HEK293 (cell line): ENCODE results near the gene DEFB128.

Experiments used
- CTCF ChIA-PET: fragments of 350-600 bp; formaldehyde crosslinking; extraction: SDS; loops from one replicate; lab custom pipeline; 2021; ENCODE audit warnings: antibody characterized with exemption; lab: Yijun Ruan, JAX
- POLR2A ChIA-PET: fragments of 300-600 bp; formaldehyde crosslinking; extraction: SDS; loops from one replicate; lab custom pipeline; 2020; ENCODE audit warnings: antibody characterized with exemption, inconsistent platforms; lab: Yijun Ruan, JAX
- H3K27ac ChIP-seq: fragments of 200-500 bp; sonication (Bioruptor generic); 2 replicates; pipeline ENCODE4 v1.5.1; 2014; ENCODE audit warnings: low read depth, low read length, control low read depth, inconsistent platforms; ENCODE audit errors: extremely low read depth
- H3K36me3 ChIP-seq, 2 experiments: fragments of 200-500 bp in 1 of 2; sonication (Bioruptor generic) in 1 of 2; 1 replicate in 1 of 2; 2 replicates in 1 of 2; pipeline ENCODE4 v1.5.1; 2014 to 2017; ENCODE audit warnings: inconsistent platforms in 2 of 2, low read length in 2 of 2; ENCODE audit not compliant: control insufficient read depth in 2 of 2, insufficient read depth in 1 of 2
- H3K4me1 ChIP-seq: fragments of 200-500 bp; sonication (Bioruptor generic); 2 replicates; pipeline ENCODE4 v1.5.1; 2014; ENCODE audit warnings: mild to moderate bottlenecking, low read length, inconsistent platforms; ENCODE audit not compliant: control insufficient read depth, insufficient read depth
- H3K4me3 ChIP-seq: 2 replicates; pipeline ENCODE4 v1.5.1; 2011; ENCODE audit warnings: low read depth, mild to moderate bottlenecking, control low read depth, low read length, moderate library complexity
- H3K9me3 ChIP-seq: fragments of 200-500 bp; sonication (Bioruptor generic); 2 replicates; pipeline ENCODE4 v1.5.1; 2014; ENCODE audit warnings: low read depth, low read length, inconsistent platforms; ENCODE audit not compliant: control insufficient read depth, insufficient read depth
- GLI2 ChIP-seq: fragments of 450-650 bp; formaldehyde crosslinking; IDR thresholded peaks from 2 replicates; pipeline ENCODE4; 2017; ENCODE audit warnings: missing biosample characterization, missing genetic modification characterization, low read depth, borderline replicate concordance
- HOXC10 ChIP-seq: sonication (generic); formaldehyde crosslinking; IDR thresholded peaks from 2 replicates; pipeline ENCODE4 v1.8.1; 2023; ENCODE audit warnings: mild to moderate bottlenecking, missing genetic modification reagents
- KLF1 ChIP-seq: fragments of 450-650 bp; formaldehyde crosslinking; IDR thresholded peaks from 2 replicates; pipeline ENCODE4 v1.5.1; 2016; ENCODE audit warnings: missing biosample characterization, missing genetic modification characterization
- OSR2 ChIP-seq: fragments of 450-650 bp; formaldehyde crosslinking; IDR thresholded peaks from 2 replicates; pipeline ENCODE4 v1.5.1; 2016; ENCODE audit warnings: missing biosample characterization, missing genetic modification characterization
- SCRT2 ChIP-seq: fragments of 450-650 bp; formaldehyde crosslinking; IDR thresholded peaks from 2 replicates; pipeline ENCODE4 v1.5.1; 2016; ENCODE audit warnings: missing biosample characterization, missing genetic modification characterization
- TRIM28 ChIP-seq: IDR thresholded peaks from 2 replicates; pipeline ENCODE4 v1.6.1; 2011; ENCODE audit warnings: low read length, control low read depth, borderline replicate concordance
- ZNF354C ChIP-seq: fragments of 450-650 bp; formaldehyde crosslinking; IDR thresholded peaks from 2 replicates; pipeline ENCODE4 v1.5.1; 2016; ENCODE audit warnings: missing biosample characterization, missing genetic modification characterization, low read depth, borderline replicate concordance
- ZNF404 ChIP-seq: fragments of 450-650 bp; formaldehyde crosslinking; IDR thresholded peaks from 2 replicates; pipeline ENCODE4 v1.5.1; 2017; ENCODE audit warnings: missing biosample characterization, missing genetic modification characterization
- ZNF514 ChIP-seq: fragments of 450-650 bp; formaldehyde crosslinking; IDR thresholded peaks from 2 replicates; pipeline ENCODE4 v1.5.1; 2016; ENCODE audit warnings: missing biosample characterization, missing genetic modification characterization
- ZNF521 ChIP-seq: fragments of 450-650 bp; formaldehyde crosslinking; IDR thresholded peaks from 2 replicates; pipeline ENCODE4 v1.5.1; 2017; ENCODE audit warnings: missing biosample characterization, mild to moderate bottlenecking, missing genetic modification characterization
- ZNF610 ChIP-seq: fragments of 450-650 bp; formaldehyde crosslinking; IDR thresholded peaks from 2 replicates; pipeline ENCODE4 v1.5.1; 2016; ENCODE audit warnings: missing biosample characterization, missing genetic modification characterization, borderline replicate concordance
- ZNF624 ChIP-seq: fragments of 450-650 bp; formaldehyde crosslinking; IDR thresholded peaks from 2 replicates; pipeline ENCODE4 v1.5.1; 2017; ENCODE audit warnings: missing biosample characterization, missing genetic modification characterization
- ZNF654 ChIP-seq: fragments of 450-650 bp; formaldehyde crosslinking; IDR thresholded peaks from 2 replicates; pipeline ENCODE4 v1.5.1; 2016; ENCODE audit warnings: low read depth, missing biosample characterization, missing genetic modification characterization
- ZNF660 ChIP-seq: fragments of 450-650 bp; IDR thresholded peaks from 2 replicates; pipeline ENCODE4 v1.5.1; 2018; ENCODE audit warnings: missing biosample characterization, mild to moderate bottlenecking, missing genetic modification characterization
- ZNF707 ChIP-seq: fragments of 450-650 bp; formaldehyde crosslinking; IDR thresholded peaks from 2 replicates; pipeline ENCODE4 v1.5.1; 2016; ENCODE audit warnings: missing biosample characterization, missing genetic modification characterization
- TF ChIP-seq, protein P1 (sequence below): fragments of 450-650 bp; formaldehyde crosslinking; conservative IDR thresholded peaks from 2 replicates; pipeline ENCODE4 v1.5.1; 2016; ENCODE audit warnings: low read depth, missing biosample characterization, missing genetic modification characterization
- TF ChIP-seq, protein P2 (sequence below): fragments of 450-650 bp; formaldehyde crosslinking; IDR thresholded peaks from 2 replicates; pipeline ENCODE4 v1.5.1; 2016; ENCODE audit warnings: missing biosample characterization, missing genetic modification characterization
- TF ChIP-seq, protein P3 (sequence below): fragments of 450-650 bp; formaldehyde crosslinking; IDR thresholded peaks from 2 replicates; pipeline ENCODE4 v1.5.1; 2016; ENCODE audit warnings: missing biosample characterization, missing genetic modification characterization
- TF ChIP-seq, protein P4 (sequence below): fragments of 450-650 bp; formaldehyde crosslinking; IDR thresholded peaks from 2 replicates; pipeline ENCODE4 v1.5.1; 2017; ENCODE audit warnings: missing biosample characterization, missing genetic modification characterization
- TF ChIP-seq, protein P5 (sequence below): fragments of 450-650 bp; formaldehyde crosslinking; IDR thresholded peaks from 2 replicates; pipeline ENCODE4 v1.5.1; 2016; ENCODE audit warnings: missing biosample characterization, missing genetic modification characterization
- TF ChIP-seq, protein P6 (sequence below): fragments of 450-650 bp; formaldehyde crosslinking; IDR thresholded peaks from 2 replicates; pipeline ENCODE4 v1.5.1; 2016; ENCODE audit warnings: missing biosample characterization, missing genetic modification characterization, borderline replicate concordance

The DEFB128 gene

GRCh38 chr20:168876-169275 is 20.6 kb downstream of the DEFB128 start:
- TF ChIP-seq OSR2 (tag by site-specific recombination) (no peak), ZNF521 (tag by site-specific recombination) (no peak), HOXC10 (CRISPR knock-in tag) (no peak), ZNF514 (tag by site-specific recombination) (no peak), ZNF354C (tag by site-specific recombination) (no peak)
- TF ChIP-seq, protein P1, sequence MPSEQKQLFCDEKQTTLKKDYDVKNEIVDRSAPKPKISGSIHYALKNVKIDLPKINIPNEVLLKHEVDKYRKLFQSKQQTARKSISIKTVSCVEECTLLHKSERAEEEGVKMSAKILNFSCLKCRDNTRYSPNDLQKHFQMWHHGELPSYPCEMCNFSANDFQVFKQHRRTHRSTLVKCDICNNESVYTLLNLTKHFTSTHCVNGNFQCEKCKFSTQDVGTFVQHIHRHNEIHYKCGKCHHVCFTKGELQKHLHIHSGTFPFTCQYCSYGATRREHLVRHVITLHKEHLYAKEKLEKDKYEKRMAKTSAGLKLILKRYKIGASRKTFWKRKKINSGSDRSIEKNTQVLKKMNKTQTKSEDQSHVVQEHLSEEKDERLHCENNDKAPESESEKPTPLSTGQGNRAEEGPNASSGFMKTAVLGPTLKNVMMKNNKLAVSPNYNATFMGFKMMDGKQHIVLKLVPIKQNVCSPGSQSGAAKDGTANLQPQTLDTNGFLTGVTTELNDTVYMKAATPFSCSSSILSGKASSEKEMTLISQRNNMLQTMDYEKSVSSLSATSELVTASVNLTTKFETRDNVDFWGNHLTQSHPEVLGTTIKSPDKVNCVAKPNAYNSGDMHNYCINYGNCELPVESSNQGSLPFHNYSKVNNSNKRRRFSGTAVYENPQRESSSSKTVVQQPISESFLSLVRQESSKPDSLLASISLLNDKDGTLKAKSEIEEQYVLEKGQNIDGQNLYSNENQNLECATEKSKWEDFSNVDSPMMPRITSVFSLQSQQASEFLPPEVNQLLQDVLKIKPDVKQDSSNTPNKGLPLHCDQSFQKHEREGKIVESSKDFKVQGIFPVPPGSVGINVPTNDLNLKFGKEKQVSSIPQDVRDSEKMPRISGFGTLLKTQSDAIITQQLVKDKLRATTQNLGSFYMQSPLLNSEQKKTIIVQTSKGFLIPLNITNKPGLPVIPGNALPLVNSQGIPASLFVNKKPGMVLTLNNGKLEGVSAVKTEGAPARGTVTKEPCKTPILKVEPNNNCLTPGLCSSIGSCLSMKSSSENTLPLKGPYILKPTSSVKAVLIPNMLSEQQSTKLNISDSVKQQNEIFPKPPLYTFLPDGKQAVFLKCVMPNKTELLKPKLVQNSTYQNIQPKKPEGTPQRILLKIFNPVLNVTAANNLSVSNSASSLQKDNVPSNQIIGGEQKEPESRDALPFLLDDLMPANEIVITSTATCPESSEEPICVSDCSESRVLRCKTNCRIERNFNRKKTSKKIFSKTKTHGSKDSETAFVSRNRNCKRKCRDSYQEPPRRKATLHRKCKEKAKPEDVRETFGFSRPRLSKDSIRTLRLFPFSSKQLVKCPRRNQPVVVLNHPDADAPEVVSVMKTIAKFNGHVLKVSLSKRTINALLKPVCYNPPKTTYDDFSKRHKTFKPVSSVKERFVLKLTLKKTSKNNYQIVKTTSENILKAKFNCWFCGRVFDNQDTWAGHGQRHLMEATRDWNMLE (tag by site-specific recombination) = no peak
- TF ChIP-seq, protein P2, sequence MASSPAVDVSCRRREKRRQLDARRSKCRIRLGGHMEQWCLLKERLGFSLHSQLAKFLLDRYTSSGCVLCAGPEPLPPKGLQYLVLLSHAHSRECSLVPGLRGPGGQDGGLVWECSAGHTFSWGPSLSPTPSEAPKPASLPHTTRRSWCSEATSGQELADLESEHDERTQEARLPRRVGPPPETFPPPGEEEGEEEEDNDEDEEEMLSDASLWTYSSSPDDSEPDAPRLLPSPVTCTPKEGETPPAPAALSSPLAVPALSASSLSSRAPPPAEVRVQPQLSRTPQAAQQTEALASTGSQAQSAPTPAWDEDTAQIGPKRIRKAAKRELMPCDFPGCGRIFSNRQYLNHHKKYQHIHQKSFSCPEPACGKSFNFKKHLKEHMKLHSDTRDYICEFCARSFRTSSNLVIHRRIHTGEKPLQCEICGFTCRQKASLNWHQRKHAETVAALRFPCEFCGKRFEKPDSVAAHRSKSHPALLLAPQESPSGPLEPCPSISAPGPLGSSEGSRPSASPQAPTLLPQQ (tag by site-specific recombination) = no peak
- TF ChIP-seq, protein P3, sequence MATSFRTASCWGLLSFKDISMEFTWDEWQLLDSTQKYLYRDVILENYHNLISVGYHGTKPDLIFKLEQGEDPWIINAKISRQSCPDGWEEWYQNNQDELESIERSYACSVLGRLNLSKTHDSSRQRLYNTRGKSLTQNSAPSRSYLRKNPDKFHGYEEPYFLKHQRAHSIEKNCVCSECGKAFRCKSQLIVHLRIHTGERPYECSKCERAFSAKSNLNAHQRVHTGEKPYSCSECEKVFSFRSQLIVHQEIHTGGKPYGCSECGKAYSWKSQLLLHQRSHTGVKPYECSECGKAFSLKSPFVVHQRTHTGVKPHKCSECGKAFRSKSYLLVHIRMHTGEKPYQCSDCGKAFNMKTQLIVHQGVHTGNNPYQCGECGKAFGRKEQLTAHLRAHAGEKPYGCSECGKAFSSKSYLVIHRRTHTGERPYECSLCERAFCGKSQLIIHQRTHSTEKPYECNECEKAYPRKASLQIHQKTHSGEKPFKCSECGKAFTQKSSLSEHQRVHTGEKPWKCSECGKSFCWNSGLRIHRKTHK (tag by site-specific recombination) = no peak
- CTCF ChIA-PET = no interaction called here
- H3K4me1 ChIP-seq = no peaks in the 10 kb centered on the region
- no peak overlapping the region for H3K4me3 ChIP-seq
- POLR2A ChIA-PET = no interaction called here
- no peak overlapping the region for H3K27ac ChIP-seq
- H3K9me3 ChIP-seq = no peaks in the 10 kb centered on the region
- H3K36me3 ChIP-seq = no peaks in the 10 kb centered on the region

- no peak for TF ChIP-seq ZNF707 (tag by site-specific recombination)
- TF ChIP-seq ZNF404 (tag by site-specific recombination) = no peak
- TF ChIP-seq TRIM28 = no peak
- TF ChIP-seq KLF1 = no peak
- TF ChIP-seq GLI2 (tag by site-specific recombination) = no peak
- TF ChIP-seq, protein P4, sequence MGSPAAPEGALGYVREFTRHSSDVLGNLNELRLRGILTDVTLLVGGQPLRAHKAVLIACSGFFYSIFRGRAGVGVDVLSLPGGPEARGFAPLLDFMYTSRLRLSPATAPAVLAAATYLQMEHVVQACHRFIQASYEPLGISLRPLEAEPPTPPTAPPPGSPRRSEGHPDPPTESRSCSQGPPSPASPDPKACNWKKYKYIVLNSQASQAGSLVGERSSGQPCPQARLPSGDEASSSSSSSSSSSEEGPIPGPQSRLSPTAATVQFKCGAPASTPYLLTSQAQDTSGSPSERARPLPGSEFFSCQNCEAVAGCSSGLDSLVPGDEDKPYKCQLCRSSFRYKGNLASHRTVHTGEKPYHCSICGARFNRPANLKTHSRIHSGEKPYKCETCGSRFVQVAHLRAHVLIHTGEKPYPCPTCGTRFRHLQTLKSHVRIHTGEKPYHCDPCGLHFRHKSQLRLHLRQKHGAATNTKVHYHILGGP = no peak
- TF ChIP-seq, protein P5, sequence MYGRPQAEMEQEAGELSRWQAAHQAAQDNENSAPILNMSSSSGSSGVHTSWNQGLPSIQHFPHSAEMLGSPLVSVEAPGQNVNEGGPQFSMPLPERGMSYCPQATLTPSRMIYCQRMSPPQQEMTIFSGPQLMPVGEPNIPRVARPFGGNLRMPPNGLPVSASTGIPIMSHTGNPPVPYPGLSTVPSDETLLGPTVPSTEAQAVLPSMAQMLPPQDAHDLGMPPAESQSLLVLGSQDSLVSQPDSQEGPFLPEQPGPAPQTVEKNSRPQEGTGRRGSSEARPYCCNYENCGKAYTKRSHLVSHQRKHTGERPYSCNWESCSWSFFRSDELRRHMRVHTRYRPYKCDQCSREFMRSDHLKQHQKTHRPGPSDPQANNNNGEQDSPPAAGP (tag by site-specific recombination) = no peak
- TF ChIP-seq, protein P6, sequence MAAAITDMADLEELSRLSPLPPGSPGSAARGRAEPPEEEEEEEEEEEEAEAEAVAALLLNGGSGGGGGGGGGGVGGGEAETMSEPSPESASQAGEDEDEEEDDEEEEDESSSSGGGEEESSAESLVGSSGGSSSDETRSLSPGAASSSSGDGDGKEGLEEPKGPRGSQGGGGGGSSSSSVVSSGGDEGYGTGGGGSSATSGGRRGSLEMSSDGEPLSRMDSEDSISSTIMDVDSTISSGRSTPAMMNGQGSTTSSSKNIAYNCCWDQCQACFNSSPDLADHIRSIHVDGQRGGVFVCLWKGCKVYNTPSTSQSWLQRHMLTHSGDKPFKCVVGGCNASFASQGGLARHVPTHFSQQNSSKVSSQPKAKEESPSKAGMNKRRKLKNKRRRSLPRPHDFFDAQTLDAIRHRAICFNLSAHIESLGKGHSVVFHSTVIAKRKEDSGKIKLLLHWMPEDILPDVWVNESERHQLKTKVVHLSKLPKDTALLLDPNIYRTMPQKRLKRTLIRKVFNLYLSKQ (tag by site-specific recombination) = no peak
- TF ChIP-seq ZNF610 (tag by site-specific recombination) = no peak
- no peak for TF ChIP-seq SCRT2 (tag by site-specific recombination)
- TF ChIP-seq ZNF624 (tag by site-specific recombination) = no peak
- TF ChIP-seq ZNF654 (tag by site-specific recombination) = no peak
- no peak for TF ChIP-seq ZNF660 (tag by site-specific recombination)
- ChIA-PET POLR2A (interaction anchor here (0.6 kb wide), 1 partner anchor 67 kb away, joined by 3 read pairs; no protein-coding TSS in a partner anchor), CTCF (no interaction called here)
- Histone ChIP-seq H3K9me3 (no peaks in the 10 kb centered on the region; the same call in 1 of the 2 replicates), H3K27ac (no peak overlapping the region), H3K4me1 (no peaks in the 10 kb centered on the region), H3K4me3 (no peak overlapping the region), H3K36me3 (no peaks in the 10 kb centered on the region)
These were observed 24.9 kb downstream of the DEFB128 start for GRCh38 chr20:164618-165017.
